ENCODE results near the gene RAD18.
A peak's percentile ranks its signal among the peaks of the same experiment; 100 is the strongest.

The RAD18 gene

GRCh38 chr3:8963137-8963853 lies at the start of gene RAD18:
TSS of gene RAD18 (minus strand) at chr3:8963472. CDS start at chr3:8963385, 87 bp downstream.
- peak; percentile 84 for DNase-seq (ENCODE audit: low read depth)

- no peak for DNase-seq (ENCODE audit: low read depth)
Measured at GRCh38 chr3:9012521-9012920, 49.2 kb upstream of the RAD18 start.

- no peak for DNase-seq (ENCODE audit: low read depth)
Measured at GRCh38 chr3:9009976-9010545, 46.8 kb upstream of the RAD18 start.

- DNase-seq (ENCODE audit: low read depth) = no peak
Measured at GRCh38 chr3:9008550-9009255, 45.4 kb upstream of the RAD18 start.

GRCh38 chr3:9007928-9008327 lies 44.7 kb upstream of the RAD18 start:
- no peak for DNase-seq (ENCODE audit: low read depth)

GRCh38 chr3:9007213-9007612 lies 43.9 kb upstream of the RAD18 start:
- no peak for DNase-seq (ENCODE audit: low read depth)

- DNase-seq (ENCODE audit: low read depth) = no peak
Measured at GRCh38 chr3:9000041-9000440, 36.8 kb upstream of the RAD18 start.

GRCh38 chr3:8997151-8997550 lies 33.9 kb upstream of the RAD18 start:
- no peak for DNase-seq (ENCODE audit: low read depth)

GRCh38 chr3:8996681-8997121 lies 33.4 kb upstream of the RAD18 start:
- no peak for DNase-seq (ENCODE audit: low read depth)

GRCh38 chr3:8996216-8996615 lies 32.9 kb upstream of the RAD18 start:
- DNase-seq (ENCODE audit: low read depth) = no peak

GRCh38 chr3:8994226-8994625 lies 31.0 kb upstream of the RAD18 start:
- DNase-seq (ENCODE audit: low read depth) = no peak

- DNase-seq (ENCODE audit: low read depth) = no peak
Measured at GRCh38 chr3:8993331-8993730, 30.1 kb upstream of the RAD18 start.

- DNase-seq (ENCODE audit: low read depth) = no peak
Measured at GRCh38 chr3:8992854-8993253, 29.6 kb upstream of the RAD18 start.

GRCh38 chr3:8992199-8992598 lies 28.9 kb upstream of the RAD18 start:
- DNase-seq (ENCODE audit: low read depth) = no peak

GRCh38 chr3:8990266-8991215 lies 27.3 kb upstream of the RAD18 start:
- DNase-seq (ENCODE audit: low read depth) = no peak

GRCh38 chr3:8988791-8989558 lies 25.7 kb upstream of the RAD18 start:
- DNase-seq (ENCODE audit: low read depth) = no peak

GRCh38 chr3:8988384-8988655 lies 25.0 kb upstream of the RAD18 start:
- DNase-seq (ENCODE audit: low read depth) = no peak

GRCh38 chr3:8987645-8988383 lies 24.5 kb upstream of the RAD18 start:
- DNase-seq (ENCODE audit: low read depth) = peak; percentile 18

- DNase-seq (ENCODE audit: low read depth) = no peak
Measured at GRCh38 chr3:8987226-8987625, 24.0 kb upstream of the RAD18 start.

- no peak for DNase-seq (ENCODE audit: low read depth)
Measured at GRCh38 chr3:8986741-8987140, 23.5 kb upstream of the RAD18 start.

- DNase-seq (ENCODE audit: low read depth) = no peak
Measured at GRCh38 chr3:8985876-8986275, 22.6 kb upstream of the RAD18 start.

All from stimulated activated CD4-positive, alpha-beta T cell treated with anti-CD3 and anti-CD28 coated beads, Interleukin-2, amount 100 ng/mL, for 4 hours (primary cell).